ENCODE measurements around the gene CERS2. TPM values are rescaled to one million over a fixed set of nuclear protein-coding genes. Genes with fewer than 3 reads are reported as not detected.
A peak's percentile ranks its signal among the peaks of the same experiment; 100 is the strongest.

The CERS2 gene
- total and polyA plus RNA-seq, 2 of the 13 experiments (the other 11 are each of a cell fraction or from before 2014, with no cell fraction given): 269 to 298 TPM

DNA sequence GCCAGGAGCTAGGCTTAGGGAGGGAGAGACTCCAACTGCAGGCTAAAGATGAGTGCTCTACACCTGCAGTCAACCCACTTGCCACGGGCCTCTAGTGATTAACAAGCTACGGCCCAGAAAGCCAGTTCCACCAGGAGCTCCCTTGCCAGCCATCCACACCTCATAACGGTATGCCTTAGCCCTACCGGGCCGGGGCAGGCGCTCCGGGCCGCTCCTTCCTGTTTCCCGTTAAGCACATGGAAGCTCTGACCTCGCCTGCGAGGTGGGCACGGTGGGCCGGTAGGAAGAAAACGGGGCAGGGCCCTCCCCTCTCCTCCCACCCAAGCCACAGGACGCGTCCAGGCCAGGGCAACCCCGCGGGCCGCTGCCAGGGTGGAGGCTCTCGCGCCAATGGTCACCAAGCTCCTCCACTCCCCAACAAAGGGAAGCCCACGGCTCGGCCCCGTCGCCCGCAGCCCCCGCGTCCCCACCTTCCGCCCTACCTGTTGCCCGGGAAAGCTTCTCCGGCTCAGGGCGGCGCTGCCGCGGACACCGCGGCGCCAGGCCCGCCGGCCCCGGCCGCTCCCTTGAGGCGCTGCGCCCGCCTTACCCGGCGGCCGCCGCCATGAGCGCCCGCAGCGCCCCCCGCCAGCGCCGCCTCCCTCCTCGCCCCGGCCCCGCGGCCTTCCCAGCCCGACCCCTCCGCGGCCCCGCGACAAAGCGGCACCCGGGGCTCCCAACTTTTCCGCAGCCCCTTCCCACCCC is 627 bp downstream of the CERS2 start (continued):
- peak; percentile 51; the same call in 1 of the 2 replicates for TF ChIP-seq ARID4A (CRISPR knock-in tag; IDR thresholded peaks at IDR 0.05; ENCODE audit: borderline replicate concordance)
- TF ChIP-seq GFI1 (CRISPR knock-in tag; IDR thresholded peaks at IDR 0.05; ENCODE audit: borderline replicate concordance): 0 out of 2 replicates have a peak, but pooled peaks have one; percentile 1
- no peak for TF ChIP-seq CENPBD1 (CRISPR knock-in tag; IDR thresholded peaks at IDR 0.05; ENCODE audit: borderline replicate concordance, low read depth)
- TF ChIP-seq RFX1 (IDR thresholded peaks at IDR 0.05): no peak
- no peak for TF ChIP-seq ZSCAN12 (CRISPR knock-in tag; IDR thresholded peaks at IDR 0.05)
- TF ChIP-seq ZNF75D (CRISPR knock-in tag; IDR thresholded peaks at IDR 0.05; ENCODE audit: borderline replicate concordance): no peak
- no peak for TF ChIP-seq BRCA1 (CRISPR knock-in tag; IDR thresholded peaks at IDR 0.05)
- TF ChIP-seq ZNF496 (CRISPR knock-in tag; IDR thresholded peaks at IDR 0.05; ENCODE audit: insufficient replicate concordance): no peak
- TF ChIP-seq, protein P1, sequence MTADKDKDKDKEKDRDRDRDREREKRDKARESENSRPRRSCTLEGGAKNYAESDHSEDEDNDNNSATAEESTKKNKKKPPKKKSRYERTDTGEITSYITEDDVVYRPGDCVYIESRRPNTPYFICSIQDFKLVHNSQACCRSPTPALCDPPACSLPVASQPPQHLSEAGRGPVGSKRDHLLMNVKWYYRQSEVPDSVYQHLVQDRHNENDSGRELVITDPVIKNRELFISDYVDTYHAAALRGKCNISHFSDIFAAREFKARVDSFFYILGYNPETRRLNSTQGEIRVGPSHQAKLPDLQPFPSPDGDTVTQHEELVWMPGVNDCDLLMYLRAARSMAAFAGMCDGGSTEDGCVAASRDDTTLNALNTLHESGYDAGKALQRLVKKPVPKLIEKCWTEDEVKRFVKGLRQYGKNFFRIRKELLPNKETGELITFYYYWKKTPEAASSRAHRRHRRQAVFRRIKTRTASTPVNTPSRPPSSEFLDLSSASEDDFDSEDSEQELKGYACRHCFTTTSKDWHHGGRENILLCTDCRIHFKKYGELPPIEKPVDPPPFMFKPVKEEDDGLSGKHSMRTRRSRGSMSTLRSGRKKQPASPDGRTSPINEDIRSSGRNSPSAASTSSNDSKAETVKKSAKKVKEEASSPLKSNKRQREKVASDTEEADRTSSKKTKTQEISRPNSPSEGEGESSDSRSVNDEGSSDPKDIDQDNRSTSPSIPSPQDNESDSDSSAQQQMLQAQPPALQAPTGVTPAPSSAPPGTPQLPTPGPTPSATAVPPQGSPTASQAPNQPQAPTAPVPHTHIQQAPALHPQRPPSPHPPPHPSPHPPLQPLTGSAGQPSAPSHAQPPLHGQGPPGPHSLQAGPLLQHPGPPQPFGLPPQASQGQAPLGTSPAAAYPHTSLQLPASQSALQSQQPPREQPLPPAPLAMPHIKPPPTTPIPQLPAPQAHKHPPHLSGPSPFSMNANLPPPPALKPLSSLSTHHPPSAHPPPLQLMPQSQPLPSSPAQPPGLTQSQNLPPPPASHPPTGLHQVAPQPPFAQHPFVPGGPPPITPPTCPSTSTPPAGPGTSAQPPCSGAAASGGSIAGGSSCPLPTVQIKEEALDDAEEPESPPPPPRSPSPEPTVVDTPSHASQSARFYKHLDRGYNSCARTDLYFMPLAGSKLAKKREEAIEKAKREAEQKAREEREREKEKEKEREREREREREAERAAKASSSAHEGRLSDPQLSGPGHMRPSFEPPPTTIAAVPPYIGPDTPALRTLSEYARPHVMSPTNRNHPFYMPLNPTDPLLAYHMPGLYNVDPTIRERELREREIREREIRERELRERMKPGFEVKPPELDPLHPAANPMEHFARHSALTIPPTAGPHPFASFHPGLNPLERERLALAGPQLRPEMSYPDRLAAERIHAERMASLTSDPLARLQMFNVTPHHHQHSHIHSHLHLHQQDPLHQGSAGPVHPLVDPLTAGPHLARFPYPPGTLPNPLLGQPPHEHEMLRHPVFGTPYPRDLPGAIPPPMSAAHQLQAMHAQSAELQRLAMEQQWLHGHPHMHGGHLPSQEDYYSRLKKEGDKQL (CRISPR knock-in tag; IDR thresholded peaks at IDR 0.05; ENCODE audit: low read depth): no peak
- no peak for TF ChIP-seq RNF219 (CRISPR knock-in tag; IDR thresholded peaks at IDR 0.05)
- peak; percentile 68 for TF ChIP-seq ZNF687 (CRISPR knock-in tag; IDR thresholded peaks at IDR 0.05)
